ENCODE data around the gene ELAVL3. TPM values are rescaled to one million over a fixed set of nuclear protein-coding genes. Genes with fewer than 3 reads are reported as not detected.

ELAVL3 gene
- total and polyA plus RNA-seq, 8 donors: 0.10 to 11.0 (median 1.5) TPM; not detected in 3

DNA sequence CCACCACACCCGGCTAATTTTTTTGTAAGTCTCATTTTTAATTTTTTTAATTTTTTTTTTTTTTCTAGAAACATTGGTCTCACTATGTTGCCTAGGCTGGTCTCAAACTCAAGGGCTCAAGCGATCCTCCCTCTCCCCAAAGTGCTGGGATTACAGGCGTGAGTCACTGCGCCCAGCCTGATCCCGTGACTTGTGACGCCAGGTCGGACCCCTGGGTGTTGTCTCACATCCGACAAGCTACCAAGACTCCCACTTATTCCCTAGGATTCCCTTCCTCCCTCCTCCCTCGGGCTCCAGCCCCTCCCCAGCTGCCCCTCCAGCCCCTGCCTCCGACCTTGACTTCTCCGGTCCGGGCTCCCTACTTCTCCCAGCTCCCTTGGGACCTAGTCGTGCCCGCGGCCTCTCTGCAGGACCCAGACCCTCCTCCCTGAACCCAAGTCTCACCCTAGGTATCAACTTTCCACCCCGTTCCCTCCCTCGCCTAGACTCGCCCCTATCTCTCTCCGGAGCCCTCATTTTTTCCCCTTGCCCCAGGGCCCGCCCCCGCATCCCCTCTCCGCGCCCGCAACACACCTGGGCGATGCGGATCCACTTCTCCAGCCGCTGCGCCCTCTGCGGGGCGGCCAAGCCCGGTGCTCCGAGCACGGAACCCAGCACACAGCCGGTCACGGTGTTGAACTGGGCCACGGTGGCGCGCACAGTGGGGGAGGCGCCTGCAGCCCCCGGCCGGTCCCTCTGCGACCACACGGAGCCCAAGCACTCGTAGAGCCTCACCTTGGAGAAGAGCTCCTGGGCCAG is 74.8 kb downstream of the ELAVL3 start:
- Histone ChIP-seq H3K27me3 (peaks cover 0 to 25% (median 0%) of the 10 kb centered on the region in 3 donors), H3K36me3 (peaks cover 0 to 45% (median 29%) of the 10 kb centered on the region in 4 donors), H3K4me1 (peaks cover 0 to 6% (median 4%) of the 10 kb centered on the region in 4 donors), H3K4me3 (no peak overlapping the region), H3K27ac (no peak overlapping the region), H3K9me3 (no peaks in the 10 kb centered on the region)
- intact Hi-C loops (cut with DNase I; ENCODE audit: low total_unique reads): no loop called here
- 55 to 80% (median 70%) methylated on average over 44 of the region's 44 CpGs for WGBS, 5 donors
- no peak for TF ChIP-seq POLR2A (IDR thresholded peaks at IDR 0.05)
- DNase-seq: peak in 1 of 2 donors; percentile 33

DNA sequence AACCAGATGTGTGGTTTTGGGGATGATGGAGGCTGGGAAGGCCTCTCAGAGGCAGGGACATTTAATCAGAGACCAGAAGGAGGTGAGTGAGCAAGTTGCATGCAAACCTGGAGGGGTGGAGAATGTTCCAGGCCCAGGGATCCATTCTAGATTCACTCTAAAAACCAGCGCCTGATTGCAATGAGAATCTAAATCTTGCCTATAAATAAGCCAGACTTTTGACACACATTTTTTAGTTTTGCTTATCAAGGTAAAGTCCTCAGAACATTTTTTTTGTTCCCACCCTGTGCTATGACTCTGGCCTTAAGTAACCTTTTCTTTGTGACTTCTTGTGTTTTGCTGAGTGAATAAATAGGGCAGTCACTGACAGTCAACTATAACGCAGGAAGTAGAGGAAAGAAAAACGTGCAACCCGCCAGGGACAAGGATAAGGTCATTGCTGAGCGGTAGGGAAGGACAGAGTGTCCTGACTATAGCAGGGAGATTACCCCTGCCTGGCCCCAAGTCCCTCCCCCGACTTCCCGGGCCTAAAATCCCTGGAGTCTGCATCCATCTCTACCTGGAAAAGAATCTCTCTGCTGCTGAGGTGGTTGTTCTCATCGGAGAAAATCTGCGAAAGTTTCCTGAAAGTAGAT is 76.1 kb downstream of the ELAVL3 start:
- no peak overlapping the region for H3K27ac ChIP-seq
- intact Hi-C loops (cut with DNase I; ENCODE audit: low total_unique reads): no loop called here
- H3K36me3 ChIP-seq: peaks cover 0 to 36% (median 36%) of the 10 kb centered on the region in 4 donors
- WGBS, 5 donors: 41 to 50% (median 48%) methylated on average over 9 of the region's 9 CpGs
- H3K9me3 ChIP-seq: no peaks in the 10 kb centered on the region
- H3K27me3 ChIP-seq: peaks cover 0 to 25% (median 0%) of the 10 kb centered on the region in 3 donors
- no peak overlapping the region for H3K4me3 ChIP-seq
- DNase-seq: peak in 1 of 2 donors; percentile 58
- peaks cover 0 to 6% (median 4%) of the 10 kb centered on the region in 4 donors for H3K4me1 ChIP-seq
- no peak for TF ChIP-seq POLR2A (IDR thresholded peaks at IDR 0.05)
- TF ChIP-seq EP300 (IDR thresholded peaks at IDR 0.05): no peak
- TF ChIP-seq POLR2AphosphoS5 (IDR thresholded peaks at IDR 0.05): peak in 1 of 3 donors; percentile 7
- TF ChIP-seq CTCF (IDR thresholded peaks at IDR 0.05): no peak

DNA sequence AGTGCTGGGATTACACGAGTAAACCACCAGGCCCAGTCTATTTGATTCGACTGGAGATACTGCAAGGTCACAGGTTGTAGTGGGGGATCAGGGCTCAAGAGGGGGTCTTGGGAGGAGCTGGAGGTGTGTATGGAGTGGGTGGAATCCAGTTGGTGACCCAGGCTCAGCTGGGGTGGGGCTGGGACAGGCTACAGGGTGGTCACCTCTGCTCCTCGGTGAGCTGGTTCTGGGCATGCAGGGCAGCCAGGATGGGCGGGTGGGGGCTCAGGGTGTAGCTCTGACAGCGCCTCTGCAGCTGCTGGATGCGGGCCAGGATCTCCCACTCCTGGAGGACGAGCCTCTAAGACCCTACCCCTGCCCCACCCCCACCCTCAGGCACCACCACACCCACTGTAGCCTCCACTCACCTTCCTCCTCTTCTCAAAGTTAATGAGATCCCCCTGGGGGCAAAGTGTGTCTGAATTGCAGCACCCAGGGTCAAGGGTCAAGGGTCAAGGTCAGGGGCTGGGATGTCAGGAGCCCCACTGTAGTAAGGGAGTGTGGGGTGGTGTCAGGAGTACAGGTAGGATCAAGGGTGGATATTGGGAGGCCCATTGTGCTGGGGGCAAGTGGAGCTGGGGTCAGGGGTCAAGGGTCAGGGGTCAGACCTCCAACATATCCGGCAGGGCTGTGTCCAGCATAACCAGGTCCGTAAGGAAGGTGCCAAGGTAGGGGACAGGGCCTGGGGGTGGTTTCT is 78.9 kb downstream of the ELAVL3 start:
- Histone ChIP-seq H3K4me3 (no peak overlapping the region), H3K4me1 (peaks cover 0 to 6% (median 4%) of the 10 kb centered on the region in 4 donors), H3K9me3 (no peaks in the 10 kb centered on the region), H3K27ac (no peak overlapping the region), H3K36me3 (peaks cover 0 to 55% (median 48%) of the 10 kb centered on the region in 4 donors), H3K27me3 (peaks cover 0 to 11% (median 0%) of the 10 kb centered on the region in 3 donors)
- DNase-seq: no peak
- intact Hi-C loops (cut with DNase I; ENCODE audit: low total_unique reads): no loop called here
- TF ChIP-seq EP300 (IDR thresholded peaks at IDR 0.05) (no peak), POLR2A (IDR thresholded peaks at IDR 0.05) (no peak), CTCF (IDR thresholded peaks at IDR 0.05) (no peak), POLR2AphosphoS5 (IDR thresholded peaks at IDR 0.05) (no peak)
- 81 to 89% (median 88%) methylated on average over 9 of the region's 9 CpGs for WGBS, 5 donors

Small RNA genes within 50 kb of the gene (small RNA-seq; reads per million reads assigned to genes)
- 0 to 1.8 (median 0.76) reads per million in 4 donors for gene MIR7974
- 0 reads per million in 4 donors for gene RF00019
- 0 to 0.20 (median 0.03) reads per million in 4 donors for gene RN7SL833P

Other genes with a start within 250 kb of the ELAVL3 start
- gene ANGPTL8, start 241.4 kb downstream of the ELAVL3 start, total RNA-seq: not detected
- under 1 TPM in 1 of 3 donors, not detected in 2; 0.70 TPM for gene ANGPTL8, start 241.4 kb downstream of the ELAVL3 start, polyA plus RNA-seq
- gene DOCK6, start 218.5 kb downstream of the ELAVL3 start, total RNA-seq: 100 to 1,000 TPM in 2 of 5 donors, 10 to 100 TPM in 3; 32.1 to 243 (median 99.5) TPM
- 10 to 100 TPM; 21.4 to 39.8 (median 24.0) TPM for gene DOCK6, start 218.5 kb downstream of the ELAVL3 start, polyA plus RNA-seq
- not detected for gene TSPAN16, start 184.9 kb downstream of the ELAVL3 start, total RNA-seq
- not detected for gene TSPAN16, start 184.9 kb downstream of the ELAVL3 start, polyA plus RNA-seq
- 10 to 100 TPM; 11.6 to 63.3 (median 16.3) TPM for gene RAB3D, start 141.4 kb downstream of the ELAVL3 start, total RNA-seq
- 10 to 100 TPM; 14.1 to 25.7 (median 21.7) TPM for gene RAB3D, start 141.4 kb downstream of the ELAVL3 start, polyA plus RNA-seq
- gene TMEM205, start 134.8 kb downstream of the ELAVL3 start, total RNA-seq: 100 to 1,000 TPM in 2 of 5 donors, 10 to 100 TPM in 2, 1 to 10 TPM in 1; 5.8 to 117 (median 69.3) TPM
- 100 to 1,000 TPM in 1 of 3 donors, 10 to 100 TPM in 2; 58.2 to 169 (median 61.7) TPM for gene TMEM205, start 134.8 kb downstream of the ELAVL3 start, polyA plus RNA-seq
- gene CCDC159, start 134.5 kb downstream of the ELAVL3 start, total RNA-seq: 10 to 100 TPM in 4 of 5 donors, 1 to 10 TPM in 1; 2.9 to 91.2 (median 20.3) TPM
- gene CCDC159, start 134.5 kb downstream of the ELAVL3 start, polyA plus RNA-seq: 10 to 100 TPM; 40.5 to 96.3 (median 70.0) TPM
- gene PLPPR2, start 125.6 kb downstream of the ELAVL3 start, total RNA-seq: 100 to 1,000 TPM in 1 of 5 donors, 10 to 100 TPM in 1, 1 to 10 TPM in 3; 6.1 to 364 (median 9.9) TPM
- 10 to 100 TPM in 1 of 3 donors, 1 to 10 TPM in 2; 6.4 to 15.2 (median 9.8) TPM for gene PLPPR2, start 125.6 kb downstream of the ELAVL3 start, polyA plus RNA-seq
- under 1 TPM in 2 of 5 donors, not detected in 3; 0.37 to 0.45 TPM for gene SWSAP1, start 106.4 kb downstream of the ELAVL3 start, total RNA-seq
- gene SWSAP1, start 106.4 kb downstream of the ELAVL3 start, polyA plus RNA-seq: 1 to 10 TPM; 3.2 to 4.1 (median 3.4) TPM
- gene EPOR, start 96.7 kb downstream of the ELAVL3 start, total RNA-seq: 10 to 100 TPM in 4 of 5 donors, 1 to 10 TPM in 1; 4.8 to 19.9 (median 14.6) TPM
- 1 to 10 TPM; 3.7 to 8.9 (median 5.0) TPM for gene EPOR, start 96.7 kb downstream of the ELAVL3 start, polyA plus RNA-seq
- gene RGL3, start 61.7 kb downstream of the ELAVL3 start, total RNA-seq: 100 to 1,000 TPM in 3 of 5 donors, 10 to 100 TPM in 2; 22.8 to 454 (median 107) TPM
- gene RGL3, start 61.7 kb downstream of the ELAVL3 start, polyA plus RNA-seq: 10 to 100 TPM; 20.6 to 41.2 (median 26.3) TPM
- not detected for gene ODAD3, start 45.9 kb downstream of the ELAVL3 start, total RNA-seq
- gene ODAD3, start 45.9 kb downstream of the ELAVL3 start, polyA plus RNA-seq: under 1 TPM; 0.38 to 0.92 (median 0.62) TPM
- gene PRKCSH, start 45.4 kb downstream of the ELAVL3 start, total RNA-seq: 100 to 1,000 TPM in 2 of 5 donors, 10 to 100 TPM in 3; 30.3 to 221 (median 76.9) TPM
- gene PRKCSH, start 45.4 kb downstream of the ELAVL3 start, polyA plus RNA-seq: 100 to 1,000 TPM; 109 to 138 (median 115) TPM
- 10 to 100 TPM in 4 of 5 donors, 1 to 10 TPM in 1; 6.7 to 99.6 (median 10.5) TPM for gene ZNF653, start 24.8 kb upstream of the ELAVL3 start, total RNA-seq
- 10 to 100 TPM in 2 of 3 donors, 1 to 10 TPM in 1; 9.8 to 35.9 (median 17.3) TPM for gene ZNF653, start 24.8 kb upstream of the ELAVL3 start, polyA plus RNA-seq
- gene ECSIT, start 48.1 kb upstream of the ELAVL3 start, total RNA-seq: 100 to 1,000 TPM in 1 of 5 donors, 10 to 100 TPM in 4; 15.6 to 119 (median 49.0) TPM
- gene ECSIT, start 48.1 kb upstream of the ELAVL3 start, polyA plus RNA-seq: 10 to 100 TPM; 93.2 to 96.5 (median 95.1) TPM
- gene CNN1, start 57.8 kb upstream of the ELAVL3 start, total RNA-seq: 1,000 to 10,000 TPM in 1 of 5 donors, 100 to 1,000 TPM in 4; 205 to 1,183 (median 570) TPM
- gene CNN1, start 57.8 kb upstream of the ELAVL3 start, polyA plus RNA-seq: 100 to 1,000 TPM in 1 of 3 donors, 10 to 100 TPM in 2; 70.2 to 585 (median 70.6) TPM
- gene ELOF1, start 78.2 kb upstream of the ELAVL3 start, total RNA-seq: 10 to 100 TPM in 4 of 5 donors, 1 to 10 TPM in 1; 2.3 to 25.5 (median 21.4) TPM
- gene ELOF1, start 78.2 kb upstream of the ELAVL3 start, polyA plus RNA-seq: 10 to 100 TPM; 87.0 to 96.4 (median 93.1) TPM
- 10 to 100 TPM in 2 of 5 donors, 1 to 10 TPM in 2, not detected in 1; 6.1 to 47.5 (median 25.3) TPM for gene ACP5, start 96.6 kb upstream of the ELAVL3 start, total RNA-seq
- 10 to 100 TPM; 48.9 to 67.9 (median 67.4) TPM for gene ACP5, start 96.6 kb upstream of the ELAVL3 start, polyA plus RNA-seq
- 10 to 100 TPM in 2 of 5 donors, 1 to 10 TPM in 2, not detected in 1; 1.4 to 21.7 (median 10.7) TPM for gene ZNF627, start 116.4 kb upstream of the ELAVL3 start, total RNA-seq
- 1 to 10 TPM; 5.5 to 6.4 (median 6.3) TPM for gene ZNF627, start 116.4 kb upstream of the ELAVL3 start, polyA plus RNA-seq

Measured in stomach (tissue), 9 donors.